Cardiac muscle cell (in vitro differentiated cells and primary cell): ENCODE data around the gene LRIT2. TPM values are rescaled to one million over a fixed set of nuclear protein-coding genes. Genes with fewer than 3 reads are reported as not detected.

Experiments
- DNase-seq, 2 donors: peaks; one replicate each; pipeline versions ENCODE4 v3.0.0 to v3.0.0-alpha.2; 2010 to 2017; ENCODE audit warnings: low read depth in 1 of 2, low spot score in 1 of 2
- H3K27ac ChIP-seq: fragments of 200-600 bp; sonication (generic); 2 replicates; pipeline ENCODE4 v1.5.1; 2016
- H3K27me3 ChIP-seq: fragments of 200-600 bp; sonication (generic); 2 replicates; pipeline ENCODE4 v1.6.0; 2016; ENCODE audit warnings: control low read depth
- H3K36me3 ChIP-seq: fragments of 200-600 bp; sonication (generic); 2 replicates; pipeline ENCODE4 v1.5.1; 2016; ENCODE audit warnings: control low read depth
- H3K4me1 ChIP-seq: fragments of 200-600 bp; sonication (generic); 2 replicates; pipeline ENCODE4 v1.8.1; 2017; ENCODE audit warnings: low read depth, mild to moderate bottlenecking, mixed run types
- H3K4me3 ChIP-seq: fragments of 200-600 bp; sonication (generic); 2 replicates; pipeline ENCODE4 v1.5.1; 2016; ENCODE audit warnings: mild to moderate bottlenecking
- H3K9me3 ChIP-seq: fragments of 200-600 bp; sonication (generic); 2 replicates; pipeline ENCODE4 v1.5.1; 2017; ENCODE audit warnings: low read depth, mild to moderate bottlenecking, control low read depth
- CTCF ChIP-seq: IDR thresholded peaks from 2 replicates; pipeline ENCODE4 v1.5.1; 2012; ENCODE audit warnings: low read depth, mild to moderate bottlenecking, low read length
- polyA plus RNA-seq: library from polyadenylated mRNA; unstranded; fragments of >200 nt; fragmentation: Nextera tagmentation; extraction: Ambion mirVana; gene quantifications from 2 replicates; pipeline ENCODE4 v1.2.1, GENCODE V29; 2016
- total RNA-seq: library from RNA; depleted of rRNA; stranded (reverse); fragments of >200 nt; gene quantifications from 2 replicates; pipeline ENCODE4 v1.2.3, GENCODE V29; 2016

LRIT2 gene
- total and polyA plus RNA-seq, 2 experiments from 2014 or later, result not detected

- H3K27me3 ChIP-seq, result peaks cover 34% of the 10 kb centered on the region
- no peak for DNase-seq
- H3K4me3 ChIP-seq, result no peak overlapping the region
- no peaks in the 10 kb centered on the region for H3K36me3 ChIP-seq
- H3K27ac ChIP-seq, result no peak overlapping the region
- no peak for TF ChIP-seq CTCF
- H3K4me1 ChIP-seq, result no peaks in the 10 kb centered on the region
- H3K9me3 ChIP-seq, result no peaks in the 10 kb centered on the region
These were observed 24.7 kb downstream of the LRIT2 start for GRCh38 chr10:84200537-84201243.

GRCh38 chr10:84198206-84198915, 27.0 kb downstream of the LRIT2 start:
- Histone ChIP-seq H3K4me1 (no peaks in the 10 kb centered on the region), H3K4me3 (no peak overlapping the region), H3K36me3 (no peaks in the 10 kb centered on the region), H3K27ac (no peak overlapping the region), H3K9me3 (no peaks in the 10 kb centered on the region), H3K27me3 (peaks cover 58% of the 10 kb centered on the region)
- DNase-seq, result no peak
- no peak for TF ChIP-seq CTCF

GRCh38 chr10:84197643-84198042, 27.7 kb downstream of the LRIT2 start:
- no peak for DNase-seq
- H3K36me3 ChIP-seq, result no peaks in the 10 kb centered on the region
- H3K9me3 ChIP-seq, result no peaks in the 10 kb centered on the region
- peaks cover 65% of the 10 kb centered on the region for H3K27me3 ChIP-seq
- no peaks in the 10 kb centered on the region for H3K4me1 ChIP-seq
- no peak overlapping the region for H3K4me3 ChIP-seq
- no peak for TF ChIP-seq CTCF
- no peak overlapping the region for H3K27ac ChIP-seq

- TF ChIP-seq CTCF, result no peak
- H3K27me3 ChIP-seq, result peaks cover 72% of the 10 kb centered on the region
- H3K36me3 ChIP-seq, result no peaks in the 10 kb centered on the region
- no peaks in the 10 kb centered on the region for H3K4me1 ChIP-seq
- no peak overlapping the region for H3K4me3 ChIP-seq
- no peak overlapping the region for H3K27ac ChIP-seq
- no peak for DNase-seq
- H3K9me3 ChIP-seq, result no peaks in the 10 kb centered on the region
These were observed 28.4 kb downstream of the LRIT2 start for GRCh38 chr10:84196941-84197340.

- no peak for DNase-seq
- Histone ChIP-seq H3K4me1 (no peaks in the 10 kb centered on the region), H3K27me3 (peaks cover 80% of the 10 kb centered on the region), H3K4me3 (no peak overlapping the region), H3K36me3 (no peaks in the 10 kb centered on the region), H3K9me3 (no peaks in the 10 kb centered on the region), H3K27ac (no peak overlapping the region)
- TF ChIP-seq CTCF, result no peak
These were observed 29.3 kb downstream of the LRIT2 start for GRCh38 chr10:84196083-84196482.
